A549 (cell line): ENCODE results near the gene PPP1R13L. TPM values are rescaled to one million over a fixed set of nuclear protein-coding genes. Genes with fewer than 3 reads are reported as not detected.

Experiments used
- BHLHE40 ChIP-seq: IDR thresholded peaks from 2 replicates; pipeline ENCODE4 v1.6.1; 2012; ENCODE audit warnings: low read depth, low read length, inconsistent platforms
- GATA3 ChIP-seq: IDR thresholded peaks from 2 replicates; pipeline ENCODE4 v1.6.1; 2012; ENCODE audit warnings: borderline replicate concordance
- HEYL ChIP-seq: fragments of 250-450 bp; sonication (Bioruptor Pico); IDR thresholded peaks from 2 replicates; pipeline ENCODE4 v1.8.0; 2021; ENCODE audit warnings: mild to moderate bottlenecking, moderate library complexity
- HOXA7 ChIP-seq: fragments of 250-450 bp; sonication (Bioruptor Pico); IDR thresholded peaks from 2 replicates; pipeline ENCODE4 v1.5.0; 2020; ENCODE audit warnings: mild to moderate bottlenecking, moderate library complexity
- KDM1A ChIP-seq: fragments of 200-600 bp; sonication (generic); IDR thresholded peaks from 2 replicates; pipeline ENCODE4 v1.6.1; 2016; ENCODE audit warnings: low read depth, mild to moderate bottlenecking
- MAFK ChIP-seq: fragments of 450-650 bp; IDR thresholded peaks from 2 replicates; pipeline ENCODE4 v1.6.1; 2014; ENCODE audit not compliant: partially characterized antibody
- POLR2A ChIP-seq: IDR thresholded peaks from 2 replicates; pipeline ENCODE4 v1.6.1; 2012; ENCODE audit warnings: mild to moderate bottlenecking, low read length
- POLR2AphosphoS2 ChIP-seq: conservative IDR thresholded peaks from 2 replicates; pipeline ENCODE4 v1.6.1; 2012; ENCODE audit warnings: low read length, improper control_type of control experiment, inconsistent platforms
- RARB ChIP-seq: fragments of 250-450 bp; sonication (Bioruptor Pico); IDR thresholded peaks from 2 replicates; pipeline ENCODE4 v1.8.0; 2021; ENCODE audit warnings: mild to moderate bottlenecking, moderate library complexity
- RCOR1 ChIP-seq: fragments of 150-350 bp; IDR thresholded peaks from 2 replicates; pipeline ENCODE4 v1.6.1; 2014; ENCODE audit warnings: antibody characterized with exemption, low read length, low read depth
- RNF2 ChIP-seq: fragments of 200-600 bp; sonication (generic); IDR thresholded peaks from 2 replicates; pipeline ENCODE4 v1.6.1; 2016; ENCODE audit warnings: low read depth, mild to moderate bottlenecking, antibody characterized with exemption, moderate library complexity, borderline replicate concordance
- TFCP2L1 ChIP-seq: fragments of 250-450 bp; sonication (Bioruptor Pico); IDR thresholded peaks from 2 replicates; pipeline ENCODE4 v1.5.0; 2021; ENCODE audit warnings: mild to moderate bottlenecking
- TP53 ChIP-seq: fragments of 250-450 bp; sonication (Bioruptor Pico); IDR thresholded peaks from 2 replicates; pipeline ENCODE4 v1.5.0; 2021; ENCODE audit warnings: mild to moderate bottlenecking, moderate library complexity
- ZFP36 ChIP-seq: fragments of 450-650 bp; IDR thresholded peaks from 2 replicates; pipeline ENCODE4 v1.6.1; 2014; ENCODE audit warnings: borderline replicate concordance; ENCODE audit not compliant: partially characterized antibody
- polyA plus RNA-seq, 4 experiments: library from polyadenylated mRNA; depleted of rRNA in 3 of 4; stranded (reverse); fragments of >200 nt; fragmentation: RNase III in 1 of 4; extraction: RNeasy Plus Mini Kit Qiagen cat#74134 plus additional on column Dnase treatment in 1 of 4; gene quantifications; 2 replicates in 3 of 4; 3 replicates in 1 of 4; pipeline ENCODE4 v1.2.3, GENCODE V29; 2011 to 2017
- TF ChIP-seq, protein P1 (sequence below): fragments of >200 bp; sonication (Bioruptor Twin); formaldehyde crosslinking; IDR thresholded peaks from 3 replicates; pipeline ENCODE4 v1.5.1; 2016
- TF ChIP-seq, protein P2 (sequence below): fragments of 200-600 bp; sonication (generic); IDR thresholded peaks from 2 replicates; pipeline ENCODE4 v1.6.1; 2016; ENCODE audit warnings: antibody characterized with exemption, mild to moderate bottlenecking, moderate library complexity
- TF ChIP-seq, protein P3 (sequence below): fragments of >200 bp; sonication (Bioruptor Twin); formaldehyde crosslinking; IDR thresholded peaks from 3 replicates; pipeline ENCODE4 v1.6.1; 2016
- TF ChIP-seq, protein P4 (sequence below): fragments of 450-650 bp; IDR thresholded peaks from 2 replicates; pipeline ENCODE4 v1.6.1; 2014; ENCODE audit warnings: antibody characterized with exemption

PPP1R13L gene
- polyA plus RNA-seq, 2 of the 4 experiments (the other 2 are of a cell fraction): 3.2 to 18.9 TPM

DNA sequence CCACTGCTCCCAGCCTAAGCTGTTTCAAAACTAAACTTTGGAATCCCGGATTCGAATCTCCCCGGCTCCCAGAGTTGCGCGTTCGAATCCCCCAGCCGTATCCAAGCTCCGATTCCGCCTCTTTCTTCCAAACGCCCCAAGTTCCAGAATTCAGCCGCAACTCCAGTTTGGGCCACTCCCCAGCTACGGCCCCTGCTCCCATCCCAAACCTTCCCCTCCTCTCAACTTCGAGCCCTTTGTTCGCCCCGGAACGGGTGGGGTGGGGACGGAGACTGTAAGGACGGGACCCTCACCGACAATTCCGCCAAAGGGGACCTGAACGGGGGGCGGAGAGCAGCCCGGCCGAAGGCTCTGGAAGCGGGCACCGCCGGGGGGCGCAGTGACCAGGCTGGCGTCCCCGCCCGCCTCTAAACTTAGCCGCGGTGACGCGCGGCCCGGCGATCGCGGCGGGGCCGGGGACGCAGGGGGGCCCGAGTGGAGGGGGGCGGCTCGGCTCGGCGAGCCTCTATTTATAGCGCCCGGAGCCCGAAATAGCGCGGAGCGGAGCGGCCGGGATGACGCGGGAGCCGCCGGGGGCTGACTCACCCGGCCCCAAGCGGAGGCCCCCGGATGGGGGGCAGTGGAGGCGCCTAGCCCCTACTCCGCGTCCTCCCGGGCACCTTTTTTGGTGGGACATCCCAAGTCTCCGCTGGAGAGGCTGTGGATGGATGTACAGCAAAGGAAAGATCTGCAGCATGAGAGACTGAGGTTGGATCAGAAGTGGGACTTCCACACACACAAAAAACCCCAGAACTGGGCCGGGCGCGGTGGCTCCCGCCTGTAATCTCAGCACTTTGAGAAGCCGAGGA lies 23.7 kb upstream of the PPP1R13L start (continued):
- TF ChIP-seq, protein P1, sequence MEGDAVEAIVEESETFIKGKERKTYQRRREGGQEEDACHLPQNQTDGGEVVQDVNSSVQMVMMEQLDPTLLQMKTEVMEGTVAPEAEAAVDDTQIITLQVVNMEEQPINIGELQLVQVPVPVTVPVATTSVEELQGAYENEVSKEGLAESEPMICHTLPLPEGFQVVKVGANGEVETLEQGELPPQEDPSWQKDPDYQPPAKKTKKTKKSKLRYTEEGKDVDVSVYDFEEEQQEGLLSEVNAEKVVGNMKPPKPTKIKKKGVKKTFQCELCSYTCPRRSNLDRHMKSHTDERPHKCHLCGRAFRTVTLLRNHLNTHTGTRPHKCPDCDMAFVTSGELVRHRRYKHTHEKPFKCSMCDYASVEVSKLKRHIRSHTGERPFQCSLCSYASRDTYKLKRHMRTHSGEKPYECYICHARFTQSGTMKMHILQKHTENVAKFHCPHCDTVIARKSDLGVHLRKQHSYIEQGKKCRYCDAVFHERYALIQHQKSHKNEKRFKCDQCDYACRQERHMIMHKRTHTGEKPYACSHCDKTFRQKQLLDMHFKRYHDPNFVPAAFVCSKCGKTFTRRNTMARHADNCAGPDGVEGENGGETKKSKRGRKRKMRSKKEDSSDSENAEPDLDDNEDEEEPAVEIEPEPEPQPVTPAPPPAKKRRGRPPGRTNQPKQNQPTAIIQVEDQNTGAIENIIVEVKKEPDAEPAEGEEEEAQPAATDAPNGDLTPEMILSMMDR: peak; percentile 65
- TF ChIP-seq TP53 (CRISPR knock-in tag): no peak
- no peak for TF ChIP-seq MAFK
- 0 out of 2 replicates have a peak, but pooled peaks have one; percentile 30 for TF ChIP-seq TFCP2L1
- TF ChIP-seq, protein P2, sequence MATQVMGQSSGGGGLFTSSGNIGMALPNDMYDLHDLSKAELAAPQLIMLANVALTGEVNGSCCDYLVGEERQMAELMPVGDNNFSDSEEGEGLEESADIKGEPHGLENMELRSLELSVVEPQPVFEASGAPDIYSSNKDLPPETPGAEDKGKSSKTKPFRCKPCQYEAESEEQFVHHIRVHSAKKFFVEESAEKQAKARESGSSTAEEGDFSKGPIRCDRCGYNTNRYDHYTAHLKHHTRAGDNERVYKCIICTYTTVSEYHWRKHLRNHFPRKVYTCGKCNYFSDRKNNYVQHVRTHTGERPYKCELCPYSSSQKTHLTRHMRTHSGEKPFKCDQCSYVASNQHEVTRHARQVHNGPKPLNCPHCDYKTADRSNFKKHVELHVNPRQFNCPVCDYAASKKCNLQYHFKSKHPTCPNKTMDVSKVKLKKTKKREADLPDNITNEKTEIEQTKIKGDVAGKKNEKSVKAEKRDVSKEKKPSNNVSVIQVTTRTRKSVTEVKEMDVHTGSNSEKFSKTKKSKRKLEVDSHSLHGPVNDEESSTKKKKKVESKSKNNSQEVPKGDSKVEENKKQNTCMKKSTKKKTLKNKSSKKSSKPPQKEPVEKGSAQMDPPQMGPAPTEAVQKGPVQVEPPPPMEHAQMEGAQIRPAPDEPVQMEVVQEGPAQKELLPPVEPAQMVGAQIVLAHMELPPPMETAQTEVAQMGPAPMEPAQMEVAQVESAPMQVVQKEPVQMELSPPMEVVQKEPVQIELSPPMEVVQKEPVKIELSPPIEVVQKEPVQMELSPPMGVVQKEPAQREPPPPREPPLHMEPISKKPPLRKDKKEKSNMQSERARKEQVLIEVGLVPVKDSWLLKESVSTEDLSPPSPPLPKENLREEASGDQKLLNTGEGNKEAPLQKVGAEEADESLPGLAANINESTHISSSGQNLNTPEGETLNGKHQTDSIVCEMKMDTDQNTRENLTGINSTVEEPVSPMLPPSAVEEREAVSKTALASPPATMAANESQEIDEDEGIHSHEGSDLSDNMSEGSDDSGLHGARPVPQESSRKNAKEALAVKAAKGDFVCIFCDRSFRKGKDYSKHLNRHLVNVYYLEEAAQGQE: no peak
- no peak for TF ChIP-seq ZFP36
- TF ChIP-seq RARB (CRISPR knock-in tag): no peak
- TF ChIP-seq RCOR1: peak; percentile 93
- TF ChIP-seq BHLHE40: no peak
- TF ChIP-seq RNF2: no peak
- TF ChIP-seq POLR2A: no peak
- no peak for TF ChIP-seq HOXA7 (CRISPR knock-in tag)
- TF ChIP-seq GATA3: no peak
- TF ChIP-seq, protein P3, sequence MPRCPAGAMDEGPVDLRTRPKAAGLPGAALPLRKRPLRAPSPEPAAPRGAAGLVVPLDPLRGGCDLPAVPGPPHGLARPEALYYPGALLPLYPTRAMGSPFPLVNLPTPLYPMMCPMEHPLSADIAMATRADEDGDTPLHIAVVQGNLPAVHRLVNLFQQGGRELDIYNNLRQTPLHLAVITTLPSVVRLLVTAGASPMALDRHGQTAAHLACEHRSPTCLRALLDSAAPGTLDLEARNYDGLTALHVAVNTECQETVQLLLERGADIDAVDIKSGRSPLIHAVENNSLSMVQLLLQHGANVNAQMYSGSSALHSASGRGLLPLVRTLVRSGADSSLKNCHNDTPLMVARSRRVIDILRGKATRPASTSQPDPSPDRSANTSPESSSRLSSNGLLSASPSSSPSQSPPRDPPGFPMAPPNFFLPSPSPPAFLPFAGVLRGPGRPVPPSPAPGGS: no peak
- no peak for TF ChIP-seq HEYL (CRISPR knock-in tag)
- TF ChIP-seq, protein P4, sequence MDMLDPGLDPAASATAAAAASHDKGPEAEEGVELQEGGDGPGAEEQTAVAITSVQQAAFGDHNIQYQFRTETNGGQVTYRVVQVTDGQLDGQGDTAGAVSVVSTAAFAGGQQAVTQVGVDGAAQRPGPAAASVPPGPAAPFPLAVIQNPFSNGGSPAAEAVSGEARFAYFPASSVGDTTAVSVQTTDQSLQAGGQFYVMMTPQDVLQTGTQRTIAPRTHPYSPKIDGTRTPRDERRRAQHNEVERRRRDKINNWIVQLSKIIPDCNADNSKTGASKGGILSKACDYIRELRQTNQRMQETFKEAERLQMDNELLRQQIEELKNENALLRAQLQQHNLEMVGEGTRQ: no peak
- TF ChIP-seq POLR2AphosphoS2: no peak
- peak; percentile 99 for TF ChIP-seq KDM1A
